ENCODE results near the gene TMEM131L. TPM values are rescaled to one million over a fixed set of nuclear protein-coding genes. Genes with fewer than 3 reads are reported as not detected.

Gene TMEM131L
- total RNA-seq, 3 donors from 2014 or later (not counting 1 experiment from before 2014, with no cell fraction given) = 67.8 to 105 (median 71.1) TPM

- no peaks in the 10 kb centered on the region for H3K9me3 ChIP-seq (ENCODE audit: control insufficient read depth, insufficient read depth, low read length)
- Mint-ChIP-seq H3K4me3 (peak overlapping the region; percentile 13), H3K27ac (peak overlapping the region; percentile 89 to 90), H3K36me3 (no peaks in the 10 kb centered on the region), H3K9me3 (no peaks in the 10 kb centered on the region), H3K4me1 (peaks cover 79 to 83% of the 10 kb centered on the region in 2 donors), H3K27me3 (ENCODE audit: low read depth in 2 of 2) (no peaks in the 10 kb centered on the region)
- intact Hi-C loops (cut with micrococcal nuclease) = no loop called here
- ATAC-seq = peak in 1 of 3 donors; percentile 23
- H3K27ac ChIP-seq (ENCODE audit: low read length) = peak overlapping the region; percentile 55
- H3K4me1 ChIP-seq (ENCODE audit: control insufficient read depth, insufficient read depth, low read length) = peaks cover 51% of the 10 kb centered on the region
- 87% methylated on average over 9 of the region's 10 CpGs for WGBS (ENCODE audit: insufficient coverage)
- DNase-seq = no peak
- TF ChIP-seq CTCF (IDR thresholded peaks at IDR 0.05) = no peak
- H3K4me3 ChIP-seq (ENCODE audit: low read length) = no peak overlapping the region
- no peaks in the 10 kb centered on the region for H3K36me3 ChIP-seq (ENCODE audit: control insufficient read depth, insufficient read depth, low read length)
- no peaks in the 10 kb centered on the region for H3K27me3 ChIP-seq (ENCODE audit: control insufficient read depth, insufficient read depth, low read length)
These were observed 68.9 kb downstream of the TMEM131L start for GRCh38 chr4:153534792-153535629.

- H3K4me3 ChIP-seq (ENCODE audit: low read length) = no peak overlapping the region
These were observed 69.8 kb downstream of the TMEM131L start for GRCh38 chr4:153535772-153536513.

GRCh38 chr4:153537493-153537960 is 71.4 kb downstream of the TMEM131L start:
- Mint-ChIP-seq H3K27me3 (ENCODE audit: low read depth in 2 of 2) (no peaks in the 10 kb centered on the region), H3K36me3 (no peaks in the 10 kb centered on the region), H3K4me3 (no peak overlapping the region), H3K9me3 (no peaks in the 10 kb centered on the region), H3K4me1 (peaks cover 83 to 87% of the 10 kb centered on the region in 2 donors), H3K27ac (peak overlapping the region; percentile 58 to 89)
- ATAC-seq (no peak), DNase-seq (no peak)
- Histone ChIP-seq H3K27ac (ENCODE audit: low read length) (no peak overlapping the region), H3K27me3 (ENCODE audit: control insufficient read depth, insufficient read depth, low read length) (no peaks in the 10 kb centered on the region), H3K4me3 (ENCODE audit: low read length) (no peak overlapping the region), H3K9me3 (ENCODE audit: control insufficient read depth, insufficient read depth, low read length) (no peaks in the 10 kb centered on the region), H3K4me1 (ENCODE audit: control insufficient read depth, insufficient read depth, low read length) (peaks cover 52% of the 10 kb centered on the region), H3K36me3 (ENCODE audit: control insufficient read depth, insufficient read depth, low read length) (no peaks in the 10 kb centered on the region)
- intact Hi-C loops (cut with micrococcal nuclease) = no loop called here
- WGBS (ENCODE audit: insufficient coverage) = 89% methylated on average over 5 of the region's 6 CpGs
- no peak for TF ChIP-seq CTCF (IDR thresholded peaks at IDR 0.05)

More at GRCh38 chr4:153535772-153536513, 69.8 kb downstream of the TMEM131L start:
- no peaks in the 10 kb centered on the region for H3K9me3 ChIP-seq (ENCODE audit: control insufficient read depth, insufficient read depth, low read length)
- no peaks in the 10 kb centered on the region for H3K36me3 Mint-ChIP-seq
- WGBS (ENCODE audit: insufficient coverage) = 77% methylated on average over 3 of the region's 7 CpGs
- DNase-seq (peak in 1 of 2 donors; percentile 49), ATAC-seq (peak; percentile 21 to 69 (median 60))
- no peaks in the 10 kb centered on the region for H3K9me3 Mint-ChIP-seq
- no peak for TF ChIP-seq CTCF (IDR thresholded peaks at IDR 0.05)
- no peaks in the 10 kb centered on the region for H3K27me3 Mint-ChIP-seq (ENCODE audit: low read depth in 2 of 2)
- H3K4me3 Mint-ChIP-seq = peak overlapping the region; percentile 83
- peak overlapping the region; percentile 89 to 90 for H3K27ac Mint-ChIP-seq
- intact Hi-C loops (cut with micrococcal nuclease) = no loop called here
- peak overlapping the region; percentile 55 for H3K27ac ChIP-seq (ENCODE audit: low read length)
- peaks cover 43% of the 10 kb centered on the region for H3K4me1 ChIP-seq (ENCODE audit: control insufficient read depth, insufficient read depth, low read length)
- peaks cover 78 to 83% of the 10 kb centered on the region in 2 donors for H3K4me1 Mint-ChIP-seq
- H3K27me3 ChIP-seq (ENCODE audit: control insufficient read depth, insufficient read depth, low read length) = no peaks in the 10 kb centered on the region
- no peaks in the 10 kb centered on the region for H3K36me3 ChIP-seq (ENCODE audit: control insufficient read depth, insufficient read depth, low read length)
